ENCODE measurements around the gene ARHGEF35. TPM values are rescaled to one million over a fixed set of nuclear protein-coding genes. Genes with fewer than 3 reads are reported as not detected.
"Not testable (repeated sequence)": the region's sequence is repeated elsewhere in the genome, so short reads cannot be mapped to it uniquely, and the experiment has no call there.

Gene ARHGEF35
- total and polyA plus RNA-seq, 2 of the 13 experiments (the other 11 are each of a cell fraction or from before 2014, with no cell fraction given), result 0.18 TPM; not detected in 1

- FAIRE-seq; H3K36me3 ChIP-seq (replicated peaks in 1 of 2; ENCODE audit: control insufficient read depth in 1 of 2, insufficient read depth in 2 of 2, low read length in 2 of 2); ATAC-seq: not testable (repeated sequence)
Observed at GRCh38 chr7:144238530-144239082, 43.0 kb upstream of the ARHGEF35 start.

GRCh38 chr7:144233039-144233438 lies 37.4 kb upstream of the ARHGEF35 start:
- H3K4me1 ChIP-seq (ENCODE audit: insufficient read depth, low read length); FAIRE-seq; H3K4me2 ChIP-seq (ENCODE audit: low read depth, low read length); H3K4me3 ChIP-seq (replicated peaks in 1 of 3; ENCODE audit: insufficient read depth in 1 of 3, low read depth in 2 of 3, low read length in 3 of 3); intact Hi-C loops (cut with micrococcal nuclease; ENCODE audit: unreplicated experiment); H3K79me2 ChIP-seq (ENCODE audit: insufficient read depth, low read length); ATAC-seq; POLR2A ChIA-PET; H3K27me3 ChIP-seq (ENCODE audit: control insufficient read depth in 1 of 2, insufficient read depth in 2 of 2, low read length in 2 of 2); CTCF ChIA-PET (ENCODE audit: low intra/inter-chr PET ratio, low total read pairs); H3K9me3 ChIP-seq (ENCODE audit: low read length); H3K27ac ChIP-seq (ENCODE audit: extremely low read length, insufficient read depth, low read length); H3K9ac ChIP-seq (ENCODE audit: insufficient read depth, low read depth, low read length); H2AFZ ChIP-seq (ENCODE audit: low read length); H4K20me1 ChIP-seq (ENCODE audit: insufficient read depth, low read length); DNase-seq (ENCODE audit: low spot score); in situ Hi-C loops (cut with HindIII; ENCODE audit: extremely low pct_ligation_motif_present, low pct_unique_long_range_greater_than_20kb); H3K36me3 ChIP-seq (replicated peaks in 1 of 2; ENCODE audit: control insufficient read depth in 1 of 2, insufficient read depth in 2 of 2, low read length in 2 of 2); BruUV-seq (replicated peaks): not testable (repeated sequence)
- whole genome bisulfite sequencing (ENCODE audit: low lambda C conversion rate), result 14% methylated on average over 1 of the region's 1 CpG

More at GRCh38 chr7:144238530-144239082, 43.0 kb upstream of the ARHGEF35 start:
- intact Hi-C loops (cut with micrococcal nuclease; ENCODE audit: unreplicated experiment); H3K4me1 ChIP-seq (ENCODE audit: insufficient read depth, low read length); H3K4me3 ChIP-seq (replicated peaks in 1 of 3; ENCODE audit: insufficient read depth in 1 of 3, low read depth in 2 of 3, low read length in 3 of 3); in situ Hi-C loops (cut with HindIII; ENCODE audit: extremely low pct_ligation_motif_present, low pct_unique_long_range_greater_than_20kb); H3K9ac ChIP-seq (ENCODE audit: insufficient read depth, low read depth, low read length); H2AFZ ChIP-seq (ENCODE audit: low read length); DNase-seq (ENCODE audit: low spot score); H3K4me2 ChIP-seq (ENCODE audit: low read depth, low read length); POLR2A ChIA-PET; CTCF ChIA-PET (ENCODE audit: low intra/inter-chr PET ratio, low total read pairs); H3K9me3 ChIP-seq (ENCODE audit: low read length); H3K27me3 ChIP-seq (ENCODE audit: control insufficient read depth in 1 of 2, insufficient read depth in 2 of 2, low read length in 2 of 2); BruUV-seq (replicated peaks); H4K20me1 ChIP-seq (ENCODE audit: insufficient read depth, low read length); H3K27ac ChIP-seq (ENCODE audit: extremely low read length, insufficient read depth, low read length); H3K79me2 ChIP-seq (ENCODE audit: insufficient read depth, low read length): not testable (repeated sequence)
- WGBS (ENCODE audit: low lambda C conversion rate), result 4% methylated on average over 2 of the region's 2 CpGs

GRCh38 chr7:144231027-144231426 lies 35.4 kb upstream of the ARHGEF35 start:
- H3K79me2 ChIP-seq (ENCODE audit: insufficient read depth, low read length); H3K4me2 ChIP-seq (ENCODE audit: low read depth, low read length); DNase-seq (ENCODE audit: low spot score); ATAC-seq; CTCF ChIA-PET (ENCODE audit: low intra/inter-chr PET ratio, low total read pairs); FAIRE-seq; POLR2A ChIA-PET; H3K9ac ChIP-seq (ENCODE audit: insufficient read depth, low read depth, low read length); H3K4me3 ChIP-seq (replicated peaks in 1 of 3; ENCODE audit: insufficient read depth in 1 of 3, low read depth in 2 of 3, low read length in 3 of 3); H2AFZ ChIP-seq (ENCODE audit: low read length); intact Hi-C loops (cut with micrococcal nuclease; ENCODE audit: unreplicated experiment); H3K9me3 ChIP-seq (ENCODE audit: low read length); H3K4me1 ChIP-seq (ENCODE audit: insufficient read depth, low read length); BruUV-seq (replicated peaks); H3K27ac ChIP-seq (ENCODE audit: extremely low read length, insufficient read depth, low read length); H3K36me3 ChIP-seq (replicated peaks in 1 of 2; ENCODE audit: control insufficient read depth in 1 of 2, insufficient read depth in 2 of 2, low read length in 2 of 2); H3K27me3 ChIP-seq (ENCODE audit: control insufficient read depth in 1 of 2, insufficient read depth in 2 of 2, low read length in 2 of 2); H4K20me1 ChIP-seq (ENCODE audit: insufficient read depth, low read length); in situ Hi-C loops (cut with HindIII; ENCODE audit: extremely low pct_ligation_motif_present, low pct_unique_long_range_greater_than_20kb): not testable (repeated sequence)
- whole genome bisulfite sequencing (ENCODE audit: low lambda C conversion rate), result no CpG with 5 or more reads among the region's 2 CpGs

- DNase-seq (ENCODE audit: low spot score); FAIRE-seq; intact Hi-C loops (cut with micrococcal nuclease; ENCODE audit: unreplicated experiment); H3K9ac ChIP-seq (ENCODE audit: insufficient read depth, low read depth, low read length); H3K27me3 ChIP-seq (ENCODE audit: control insufficient read depth in 1 of 2, insufficient read depth in 2 of 2, low read length in 2 of 2); ATAC-seq; H3K4me2 ChIP-seq (ENCODE audit: low read depth, low read length); BruUV-seq (replicated peaks); H3K4me1 ChIP-seq (ENCODE audit: insufficient read depth, low read length); H3K4me3 ChIP-seq (replicated peaks in 1 of 3; ENCODE audit: insufficient read depth in 1 of 3, low read depth in 2 of 3, low read length in 3 of 3); H3K27ac ChIP-seq (ENCODE audit: extremely low read length, insufficient read depth, low read length); POLR2A ChIA-PET; H3K36me3 ChIP-seq (replicated peaks in 1 of 2; ENCODE audit: control insufficient read depth in 1 of 2, insufficient read depth in 2 of 2, low read length in 2 of 2); H3K79me2 ChIP-seq (ENCODE audit: insufficient read depth, low read length); in situ Hi-C loops (cut with HindIII; ENCODE audit: extremely low pct_ligation_motif_present, low pct_unique_long_range_greater_than_20kb); H3K9me3 ChIP-seq (ENCODE audit: low read length); H2AFZ ChIP-seq (ENCODE audit: low read length); H4K20me1 ChIP-seq (ENCODE audit: insufficient read depth, low read length); CTCF ChIA-PET (ENCODE audit: low intra/inter-chr PET ratio, low total read pairs): not testable (repeated sequence)
- WGBS (ENCODE audit: low lambda C conversion rate), result 20% methylated on average over 1 of the region's 3 CpGs
Observed at GRCh38 chr7:144228810-144229209, 33.2 kb upstream of the ARHGEF35 start.
